RWPE2 (cell line): ENCODE results near the gene ACVR1C.

Experiments used
- ATAC-seq: fragments of 200-7000 bp; cut with Tn5 transposase; 3 replicates; pipeline ENCODE4 v1.9.1; 2021; ENCODE audit warnings: low read depth
- DNase-seq: peaks from one replicate; pipeline ENCODE4 v3.0.0-alpha.2; 2020; ENCODE audit warnings: low spot score
- H3K27ac ChIP-seq: fragments of 450-650 bp; 2 replicates; pipeline ENCODE4 v1.5.1; 2017; ENCODE audit warnings: mild to moderate bottlenecking; ENCODE audit not compliant: poor library complexity, severe bottlenecking
- H3K27me3 ChIP-seq: fragments of 250-450 bp; sonication (Bioruptor Pico); 2 replicates; pipeline ENCODE4 v1.5.1; 2021; ENCODE audit warnings: mild to moderate bottlenecking, moderate library complexity; ENCODE audit not compliant: insufficient read depth, poor library complexity, severe bottlenecking
- H3K36me3 ChIP-seq: fragments of 250-450 bp; sonication (Bioruptor Pico); 2 replicates; pipeline ENCODE4 v1.5.1; 2020; ENCODE audit warnings: low read depth, mild to moderate bottlenecking, moderate library complexity
- H3K4me1 ChIP-seq: fragments of 250-450 bp; sonication (Bioruptor Pico); 2 replicates; pipeline ENCODE4 v1.5.1; 2021; ENCODE audit warnings: mild to moderate bottlenecking, moderate library complexity; ENCODE audit not compliant: insufficient read depth, poor library complexity, severe bottlenecking
- H3K4me3 ChIP-seq: fragments of 250-450 bp; sonication (Bioruptor Pico); 2 replicates; pipeline ENCODE4 v1.5.1; 2021; ENCODE audit warnings: mild to moderate bottlenecking, moderate library complexity; ENCODE audit not compliant: severe bottlenecking
- H3K9me3 ChIP-seq: fragments of 250-450 bp; sonication (Bioruptor Pico); 2 replicates; pipeline ENCODE4 v1.5.1; 2021; ENCODE audit warnings: mild to moderate bottlenecking, moderate library complexity; ENCODE audit not compliant: severe bottlenecking
- TF ChIP-seq, protein P1 (sequence below): fragments of 450-650 bp; IDR thresholded peaks from one replicate; pipeline ENCODE4 v1.5.1; 2017; ENCODE audit warnings: mild to moderate bottlenecking, moderate library complexity; ENCODE audit not compliant: poor library complexity, severe bottlenecking

ACVR1C gene

GRCh38 chr2:157540102-157540501, 88.6 kb downstream of the ACVR1C start:
- DNase-seq (no peak), ATAC-seq (no peak)
- TF ChIP-seq, protein P1, sequence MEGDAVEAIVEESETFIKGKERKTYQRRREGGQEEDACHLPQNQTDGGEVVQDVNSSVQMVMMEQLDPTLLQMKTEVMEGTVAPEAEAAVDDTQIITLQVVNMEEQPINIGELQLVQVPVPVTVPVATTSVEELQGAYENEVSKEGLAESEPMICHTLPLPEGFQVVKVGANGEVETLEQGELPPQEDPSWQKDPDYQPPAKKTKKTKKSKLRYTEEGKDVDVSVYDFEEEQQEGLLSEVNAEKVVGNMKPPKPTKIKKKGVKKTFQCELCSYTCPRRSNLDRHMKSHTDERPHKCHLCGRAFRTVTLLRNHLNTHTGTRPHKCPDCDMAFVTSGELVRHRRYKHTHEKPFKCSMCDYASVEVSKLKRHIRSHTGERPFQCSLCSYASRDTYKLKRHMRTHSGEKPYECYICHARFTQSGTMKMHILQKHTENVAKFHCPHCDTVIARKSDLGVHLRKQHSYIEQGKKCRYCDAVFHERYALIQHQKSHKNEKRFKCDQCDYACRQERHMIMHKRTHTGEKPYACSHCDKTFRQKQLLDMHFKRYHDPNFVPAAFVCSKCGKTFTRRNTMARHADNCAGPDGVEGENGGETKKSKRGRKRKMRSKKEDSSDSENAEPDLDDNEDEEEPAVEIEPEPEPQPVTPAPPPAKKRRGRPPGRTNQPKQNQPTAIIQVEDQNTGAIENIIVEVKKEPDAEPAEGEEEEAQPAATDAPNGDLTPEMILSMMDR = no peak
- no peaks in the 10 kb centered on the region for H3K9me3 ChIP-seq
- H3K27ac ChIP-seq = no peak overlapping the region
- H3K27me3 ChIP-seq = no peaks in the 10 kb centered on the region
- no peaks in the 10 kb centered on the region for H3K4me1 ChIP-seq
- H3K4me3 ChIP-seq = no peak overlapping the region
- H3K36me3 ChIP-seq = no peaks in the 10 kb centered on the region

DNA sequence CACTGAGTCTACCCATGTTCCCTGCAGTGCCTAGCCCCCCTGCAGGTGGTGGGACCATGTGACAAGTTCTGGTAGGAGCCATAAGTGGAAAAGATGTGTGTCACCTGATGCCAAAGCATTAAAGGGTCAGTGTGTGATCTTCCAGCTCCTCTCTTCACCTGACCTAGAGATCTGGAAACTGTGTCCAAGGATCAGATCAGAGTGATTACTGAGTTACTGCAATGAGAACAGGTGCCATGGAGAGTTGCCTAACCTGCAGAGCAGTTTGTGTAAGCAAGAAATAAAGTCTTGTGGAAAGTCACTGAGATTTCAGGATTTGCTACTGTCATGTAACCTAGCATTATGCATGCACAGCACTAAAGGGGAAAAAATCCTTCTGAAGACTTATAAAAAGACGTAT, 90.6 kb downstream of the ACVR1C start:
- Histone ChIP-seq H3K27ac (no peak overlapping the region), H3K4me3 (no peak overlapping the region), H3K4me1 (no peaks in the 10 kb centered on the region), H3K27me3 (no peaks in the 10 kb centered on the region), H3K9me3 (no peaks in the 10 kb centered on the region), H3K36me3 (no peaks in the 10 kb centered on the region)
- ATAC-seq (no peak), DNase-seq (no peak)
- TF ChIP-seq, protein P1 = no peak

DNA sequence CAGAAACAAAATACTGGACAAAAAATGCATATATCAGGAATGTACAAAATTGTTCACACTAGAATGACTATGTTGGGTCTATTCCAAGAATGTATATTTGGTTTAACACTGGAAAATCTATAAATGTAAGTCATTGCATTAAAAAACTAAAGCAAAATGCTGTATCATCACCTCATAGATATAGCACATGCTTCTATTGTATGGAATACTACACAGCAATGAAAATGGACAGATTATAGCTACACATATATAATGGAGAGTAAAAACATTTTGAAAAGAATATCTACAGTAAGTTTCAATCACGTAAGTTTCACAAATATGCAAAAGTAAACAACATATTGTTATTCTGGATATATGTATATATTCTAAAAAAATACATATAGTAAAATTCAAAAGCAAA, 91.8 kb downstream of the ACVR1C start:
- TF ChIP-seq, protein P1 = no peak
- Histone ChIP-seq H3K9me3 (no peaks in the 10 kb centered on the region), H3K27me3 (no peaks in the 10 kb centered on the region), H3K27ac (no peak overlapping the region), H3K4me1 (no peaks in the 10 kb centered on the region), H3K4me3 (no peak overlapping the region), H3K36me3 (no peaks in the 10 kb centered on the region)
- no peak for ATAC-seq
- no peak for DNase-seq

- peaks cover 19% of the 10 kb centered on the region for H3K27me3 ChIP-seq
- DNase-seq = no peak
- no peak for ATAC-seq
Observed at GRCh38 chr2:157528963-157529751, 99.5 kb downstream of the ACVR1C start.

GRCh38 chr2:157526070-157526469, 102.6 kb downstream of the ACVR1C start:
- Histone ChIP-seq H3K4me1 (no peaks in the 10 kb centered on the region), H3K4me3 (no peak overlapping the region), H3K36me3 (no peaks in the 10 kb centered on the region), H3K9me3 (no peaks in the 10 kb centered on the region), H3K27me3 (peaks cover 20% of the 10 kb centered on the region), H3K27ac (no peak overlapping the region)
- TF ChIP-seq, protein P1 = no peak
- DNase-seq (no peak), ATAC-seq (no peak)

More at GRCh38 chr2:157528963-157529751, 99.5 kb downstream of the ACVR1C start:
- no peaks in the 10 kb centered on the region for H3K4me1 ChIP-seq
- H3K4me3 ChIP-seq = no peak overlapping the region
- H3K36me3 ChIP-seq = no peaks in the 10 kb centered on the region
- no peaks in the 10 kb centered on the region for H3K9me3 ChIP-seq
- TF ChIP-seq, protein P1 = no peak
- H3K27ac ChIP-seq = no peak overlapping the region
